Mesenchymal stem cell (in vitro differentiated cells and primary cell): Measurements from ENCODE around the gene CD59.

Experiments used
- DNase-seq: peaks from one replicate; pipeline ENCODE4 v3.0.0-alpha.2; 2013
- H2AFZ ChIP-seq: one replicate; pipeline ENCODE4 v1.6.1; 2013; ENCODE audit warnings: low read depth, mild to moderate bottlenecking, control low read depth, inconsistent platforms, low read length, moderate library complexity
- H2AK5ac ChIP-seq: 2 replicates; pipeline ENCODE4 v1.6.1; 2013; ENCODE audit warnings: low read length, moderate library complexity, mild to moderate bottlenecking, inconsistent platforms; ENCODE audit not compliant: severe bottlenecking
- H2BK120ac ChIP-seq: one replicate; pipeline ENCODE4 v1.6.1; 2013; ENCODE audit warnings: low read depth, mild to moderate bottlenecking, inconsistent platforms, low read length, moderate library complexity
- H2BK12ac ChIP-seq, 2 experiments: one replicate each; pipeline ENCODE4 v1.6.1; 2013; ENCODE audit warnings: inconsistent platforms in 2 of 2, low read length in 2 of 2, mild to moderate bottlenecking in 2 of 2, moderate library complexity in 2 of 2, control low read depth in 1 of 2
- H2BK15ac ChIP-seq: one replicate; pipeline ENCODE4 v1.6.1; 2013; ENCODE audit warnings: mild to moderate bottlenecking, low read depth, inconsistent platforms; ENCODE audit not compliant: poor library complexity, severe bottlenecking
- H2BK5ac ChIP-seq: 2 replicates; pipeline ENCODE4 v1.6.1; 2013; ENCODE audit warnings: low read depth, mild to moderate bottlenecking, low read length, control low read depth, inconsistent platforms; ENCODE audit not compliant: poor library complexity, severe bottlenecking
- H3K14ac ChIP-seq, 2 experiments: one replicate each; pipeline ENCODE4 v1.6.1; 2013; ENCODE audit warnings: inconsistent platforms in 2 of 2, low read length in 2 of 2, control low read depth in 1 of 2, mild to moderate bottlenecking in 1 of 2, moderate library complexity in 1 of 2
- H3K18ac ChIP-seq, 2 experiments: one replicate each; pipeline ENCODE4 v1.6.1; 2013; ENCODE audit warnings: inconsistent platforms in 2 of 2, low read length in 2 of 2, control low read depth in 1 of 2, low read depth in 1 of 2, mild to moderate bottlenecking in 1 of 2
- H3K23ac ChIP-seq, 2 experiments: one replicate each; pipeline ENCODE4 v1.6.1; 2013; ENCODE audit warnings: inconsistent platforms in 2 of 2, low read length in 2 of 2, mild to moderate bottlenecking in 2 of 2, moderate library complexity in 2 of 2, control low read depth in 1 of 2
- H3K27ac ChIP-seq: 2 replicates; pipeline ENCODE4 v1.5.1; 2013; ENCODE audit warnings: mild to moderate bottlenecking, moderate library complexity, low read length, control low read depth, inconsistent platforms; ENCODE audit not compliant: poor library complexity, severe bottlenecking
- H3K27me3 ChIP-seq, 2 experiments: 2 replicates each; pipeline versions ENCODE4 v1.6.1 to v1.7.0; 2013; ENCODE audit warnings: low read length in 2 of 2, mild to moderate bottlenecking in 2 of 2, moderate library complexity in 2 of 2, control low read depth in 1 of 2, inconsistent platforms in 1 of 2; ENCODE audit not compliant: control insufficient read depth in 1 of 2, insufficient read depth in 1 of 2
- H3K36me3 ChIP-seq, 2 experiments: 2 replicates each; pipeline versions ENCODE4 v1.6.1 to v1.7.0; 2013; ENCODE audit warnings: low read length in 2 of 2, control low read depth in 1 of 2, inconsistent platforms in 1 of 2, low read depth in 1 of 2, mild to moderate bottlenecking in 1 of 2; ENCODE audit not compliant: insufficient read depth in 2 of 2, control insufficient read depth in 1 of 2
- H3K4ac ChIP-seq, 2 experiments: one replicate each; pipeline ENCODE4 v1.6.1; 2013; ENCODE audit warnings: inconsistent platforms in 2 of 2, low read length in 2 of 2, mild to moderate bottlenecking in 2 of 2, moderate library complexity in 2 of 2, control low read depth in 1 of 2, low read depth in 1 of 2
- H3K4me1 ChIP-seq: 2 replicates; pipeline ENCODE4 v1.6.1; 2013; ENCODE audit warnings: low read depth, low read length, control low read depth; ENCODE audit not compliant: control insufficient read depth, insufficient read depth
- H3K4me2 ChIP-seq: 2 replicates; pipeline ENCODE4 v1.6.1; 2013; ENCODE audit warnings: low read length, mild to moderate bottlenecking, inconsistent platforms; ENCODE audit not compliant: poor library complexity, severe bottlenecking
- H3K4me3 ChIP-seq, 2 experiments: 2 replicates each; pipeline versions ENCODE4 v1.5.1 to v1.7.0; 2013; ENCODE audit warnings: low read length in 2 of 2, mild to moderate bottlenecking in 2 of 2, control low read depth in 1 of 2, low read depth in 1 of 2; ENCODE audit not compliant: insufficient read depth in 1 of 2
- H3K79me1 ChIP-seq: replicated peaks from 2 replicates; pipeline ENCODE4 v1.6.1; 2013; ENCODE audit warnings: mild to moderate bottlenecking, control low read depth, low read length, inconsistent platforms; ENCODE audit not compliant: poor library complexity, severe bottlenecking
- H3K9ac ChIP-seq: 2 replicates; pipeline ENCODE4 v1.7.0; 2013; ENCODE audit warnings: mild to moderate bottlenecking, low read length, moderate library complexity
- H3K9me3 ChIP-seq: 2 replicates; pipeline ENCODE4 v1.7.0; 2013; ENCODE audit warnings: mild to moderate bottlenecking, low read length; ENCODE audit not compliant: control insufficient read depth
- H4K8ac ChIP-seq: one replicate; pipeline ENCODE4 v1.6.1; 2013; ENCODE audit warnings: inconsistent platforms, mild to moderate bottlenecking, low read length, moderate library complexity
- H4K91ac ChIP-seq: one replicate; pipeline ENCODE4 v1.6.1; 2013; ENCODE audit warnings: mild to moderate bottlenecking, low read length, inconsistent platforms
- WGBS: methylation state at CpG from one replicate; pipeline ENCODE4 v1.1.7; 2013; ENCODE audit warnings: mixed read lengths; 5-methylcytosine and 5-hydroxymethylcytosine counted together

Gene CD59

DNA sequence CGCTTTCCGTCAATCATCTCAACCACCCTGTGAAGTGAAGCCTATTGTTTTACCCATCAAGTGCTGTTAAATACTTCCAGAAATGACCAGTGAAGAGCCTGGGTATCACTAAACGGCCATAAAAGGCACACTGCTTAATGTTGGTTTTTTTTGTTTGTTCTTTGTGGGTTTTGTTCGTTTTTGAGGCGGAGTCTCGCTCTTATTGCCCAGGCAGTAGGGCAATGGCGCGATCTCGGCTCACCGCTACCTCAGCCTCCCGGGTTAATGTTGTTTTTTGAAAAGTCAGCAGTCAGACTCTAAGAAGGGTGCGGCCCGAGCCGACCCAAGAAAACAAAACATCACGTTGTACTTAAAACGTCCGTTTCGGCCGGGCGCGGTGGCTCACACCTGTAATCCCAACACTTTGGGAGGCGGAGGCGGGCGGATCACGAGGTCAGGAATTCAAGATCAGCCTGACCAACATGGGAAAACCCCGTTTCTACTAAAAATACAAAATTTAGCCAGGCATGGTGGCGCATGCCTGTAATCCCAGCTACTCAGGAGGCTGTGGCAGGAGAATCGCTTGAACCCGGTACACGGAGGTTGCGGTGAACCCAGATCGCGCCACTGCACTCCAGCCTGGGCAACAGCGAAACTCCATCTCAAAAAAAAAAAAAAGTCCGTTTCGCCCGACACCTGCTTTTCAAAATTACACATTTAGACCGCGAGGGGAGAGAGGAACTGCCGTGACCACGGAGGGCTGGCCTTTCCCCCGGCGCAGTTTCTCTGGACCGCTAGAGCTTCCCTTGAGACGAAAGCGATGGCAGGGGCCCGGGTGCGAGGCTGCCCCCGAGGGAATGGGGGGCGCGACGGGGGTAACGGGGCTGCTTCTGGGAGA is 714 bp downstream of the CD59 start:
- Histone ChIP-seq H3K4ac (peak overlapping the region; percentile 46 to 54), H4K91ac (peak overlapping the region; percentile 77), H2BK5ac (peak overlapping the region; percentile 33), H3K9me3 (no peaks in the 10 kb centered on the region), H3K27me3 (no peaks in the 10 kb centered on the region), H2BK15ac (peak overlapping the region; percentile 83), H3K18ac (peak overlapping the region; percentile 67 to 77), H2AFZ (peak overlapping the region; percentile 66), H2AK5ac (peak overlapping the region; percentile 49), H3K79me1 (no peaks in the 10 kb centered on the region), H2BK120ac (peak overlapping the region; percentile 89), H3K4me2 (peak overlapping the region; percentile 64), H3K27ac (peak overlapping the region; percentile 78), H2BK12ac (peak overlapping the region in 1 of 2 experiments; percentile 89), H3K9ac (peak overlapping the region; percentile 90), H4K8ac (peak overlapping the region; percentile 77), H3K23ac (no peak overlapping the region), H3K4me3 (peak overlapping the region; percentile 78 to 93), H3K4me1 (peaks cover 10% of the 10 kb centered on the region), H3K36me3 (peaks cover 0 to 26% of the 10 kb centered on the region in 2 experiments), H3K14ac (peak overlapping the region in 1 of 2 experiments; percentile 53)
- peak; percentile 67 for DNase-seq
- 2% methylated on average over 50 of the region's 53 CpGs for WGBS

DNA sequence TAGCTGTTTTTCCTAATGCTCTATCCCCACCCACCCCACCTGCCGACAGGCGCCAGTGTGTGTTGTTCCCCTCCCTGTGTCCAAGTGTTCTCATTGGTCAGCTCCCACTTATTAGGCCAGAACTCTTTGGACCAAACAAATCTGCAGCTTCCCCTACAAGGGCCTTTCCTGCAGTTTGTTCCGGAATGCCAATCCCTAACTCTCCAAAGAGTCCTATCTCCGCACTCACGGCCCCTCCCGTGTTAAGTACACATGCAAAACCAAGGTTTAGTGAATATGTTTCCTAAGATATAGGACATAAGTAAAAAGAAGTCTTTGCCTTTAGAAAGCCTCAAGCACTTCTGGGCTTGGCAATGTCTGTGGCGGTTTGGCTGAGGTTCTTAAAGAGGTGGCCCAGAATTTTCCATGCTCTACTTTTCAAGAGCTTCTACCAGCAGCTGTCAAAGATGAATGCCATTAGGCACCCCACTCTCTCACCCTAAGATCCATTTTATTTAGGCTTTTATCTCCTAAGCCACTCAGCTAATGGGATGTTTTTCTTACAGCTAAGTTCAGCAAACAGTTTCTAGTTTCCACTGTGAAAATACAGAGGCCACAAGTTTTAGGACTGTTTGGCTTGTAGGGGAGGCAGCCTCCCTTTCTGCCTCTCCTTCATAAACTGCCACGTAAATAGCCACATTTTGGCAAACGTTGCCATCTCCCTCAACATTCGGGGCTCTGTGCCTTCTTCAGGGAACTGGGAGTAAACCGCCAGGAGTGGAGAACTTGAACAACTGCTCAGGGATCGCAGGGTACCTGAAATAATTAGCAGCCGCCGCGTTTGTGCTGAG is 1.6 kb downstream of the CD59 start:
- Histone ChIP-seq H2BK120ac (no peak overlapping the region), H3K4me1 (peaks cover 12% of the 10 kb centered on the region), H2BK15ac (no peak overlapping the region), H3K4ac (peak overlapping the region in 1 of 2 experiments; percentile 42), H4K91ac (no peak overlapping the region), H3K4me3 (peak overlapping the region; percentile 53 to 93), H3K79me1 (no peaks in the 10 kb centered on the region), H2BK12ac (no peak overlapping the region), H4K8ac (no peak overlapping the region), H3K18ac (no peak overlapping the region), H2BK5ac (no peak overlapping the region), H3K9ac (peak overlapping the region; percentile 90), H2AFZ (no peak overlapping the region), H3K4me2 (peak overlapping the region; percentile 64), H3K14ac (no peak overlapping the region), H3K9me3 (no peaks in the 10 kb centered on the region), H2AK5ac (peak overlapping the region; percentile 49), H3K27ac (no peak overlapping the region), H3K23ac (peak overlapping the region in 1 of 2 experiments; percentile 41), H3K36me3 (peaks cover 0 to 34% of the 10 kb centered on the region in 2 experiments), H3K27me3 (no peaks in the 10 kb centered on the region)
- 31% methylated on average over 12 of the region's 15 CpGs for WGBS
- DNase-seq = peak; percentile 49

DNA sequence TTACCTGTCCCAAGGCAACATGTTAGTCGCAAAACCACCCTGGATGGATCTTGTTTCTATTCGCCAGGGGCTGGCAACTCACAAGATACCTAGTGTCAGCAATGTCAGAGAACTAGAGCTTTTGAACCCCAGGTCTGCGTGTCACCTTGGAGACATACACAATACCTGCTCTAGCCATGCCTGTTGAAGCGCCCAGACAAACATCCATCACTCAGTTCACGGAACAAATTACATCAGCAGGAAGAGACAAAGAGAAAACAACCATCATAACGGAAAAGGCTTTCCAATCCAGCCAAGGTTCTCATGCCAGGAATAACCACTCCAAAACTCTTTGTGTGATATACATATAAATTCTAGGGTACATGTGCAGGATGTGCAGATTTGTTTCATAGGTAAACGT is 2.2 kb downstream of the CD59 start:
- no peak overlapping the region for H2AK5ac ChIP-seq
- H3K14ac ChIP-seq = no peak overlapping the region
- no peaks in the 10 kb centered on the region for H3K79me1 ChIP-seq
- peaks cover 0 to 41% of the 10 kb centered on the region in 2 experiments for H3K36me3 ChIP-seq
- no peak overlapping the region for H3K23ac ChIP-seq
- H3K4me1 ChIP-seq = peaks cover 12% of the 10 kb centered on the region
- no peak overlapping the region for H4K8ac ChIP-seq
- no peak overlapping the region for H2AFZ ChIP-seq
- no peak overlapping the region for H2BK120ac ChIP-seq
- no peak for DNase-seq
- peak overlapping the region; percentile 64 for H3K4me2 ChIP-seq
- no peaks in the 10 kb centered on the region for H3K27me3 ChIP-seq
- H2BK15ac ChIP-seq = no peak overlapping the region
- peak overlapping the region in 1 of 2 experiments; percentile 93 for H3K4me3 ChIP-seq
- H3K27ac ChIP-seq = no peak overlapping the region
- WGBS = 92% methylated on average over 6 of the region's 7 CpGs
- H3K9me3 ChIP-seq = no peaks in the 10 kb centered on the region
- no peak overlapping the region for H2BK5ac ChIP-seq
- peak overlapping the region; percentile 90 for H3K9ac ChIP-seq
- no peak overlapping the region for H3K18ac ChIP-seq
- no peak overlapping the region for H3K4ac ChIP-seq
- no peak overlapping the region for H4K91ac ChIP-seq
- no peak overlapping the region for H2BK12ac ChIP-seq
